ENCODE data around the gene CENPU.

- TF ChIP-seq CTCF (IDR thresholded peaks at IDR 0.05) (no peak), EZH2 (IDR thresholded peaks at IDR 0.05; ENCODE audit: borderline replicate concordance, insufficient read depth, low read depth, low read length, poor library complexity, severe bottlenecking) (no peak)
These were observed 67.2 kb downstream of the CENPU start for GRCh38 chr4:184666670-184667069.
